ENCODE data around the gene SERPINA10.

DNA sequence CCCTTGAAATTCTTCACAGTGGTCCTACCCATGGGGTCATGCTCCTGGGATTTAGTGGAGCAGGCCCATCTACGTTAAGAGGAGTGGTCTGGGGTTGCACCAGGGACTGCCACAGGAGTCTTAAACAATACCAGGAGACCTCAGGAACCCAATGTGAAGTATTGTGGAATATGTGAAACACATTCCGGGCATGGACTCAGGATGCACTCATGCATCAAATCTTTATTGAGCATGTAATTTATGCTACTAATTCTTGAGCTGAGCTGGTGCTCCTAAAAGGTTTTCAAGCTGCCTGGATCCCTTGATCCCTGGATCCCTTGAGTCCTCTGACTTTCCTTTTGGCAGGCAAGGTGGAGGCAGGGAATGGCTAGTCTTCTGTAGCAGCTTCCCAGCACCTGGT is 8.8 kb downstream of the SERPINA10 start:
- TF ChIP-seq, protein P1, sequence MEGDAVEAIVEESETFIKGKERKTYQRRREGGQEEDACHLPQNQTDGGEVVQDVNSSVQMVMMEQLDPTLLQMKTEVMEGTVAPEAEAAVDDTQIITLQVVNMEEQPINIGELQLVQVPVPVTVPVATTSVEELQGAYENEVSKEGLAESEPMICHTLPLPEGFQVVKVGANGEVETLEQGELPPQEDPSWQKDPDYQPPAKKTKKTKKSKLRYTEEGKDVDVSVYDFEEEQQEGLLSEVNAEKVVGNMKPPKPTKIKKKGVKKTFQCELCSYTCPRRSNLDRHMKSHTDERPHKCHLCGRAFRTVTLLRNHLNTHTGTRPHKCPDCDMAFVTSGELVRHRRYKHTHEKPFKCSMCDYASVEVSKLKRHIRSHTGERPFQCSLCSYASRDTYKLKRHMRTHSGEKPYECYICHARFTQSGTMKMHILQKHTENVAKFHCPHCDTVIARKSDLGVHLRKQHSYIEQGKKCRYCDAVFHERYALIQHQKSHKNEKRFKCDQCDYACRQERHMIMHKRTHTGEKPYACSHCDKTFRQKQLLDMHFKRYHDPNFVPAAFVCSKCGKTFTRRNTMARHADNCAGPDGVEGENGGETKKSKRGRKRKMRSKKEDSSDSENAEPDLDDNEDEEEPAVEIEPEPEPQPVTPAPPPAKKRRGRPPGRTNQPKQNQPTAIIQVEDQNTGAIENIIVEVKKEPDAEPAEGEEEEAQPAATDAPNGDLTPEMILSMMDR (conservative IDR thresholded peaks at IDR 0.05; ENCODE audit: low read length) = no peak
- no peak for TF ChIP-seq EZH2phosphoT487 (IDR thresholded peaks at IDR 0.05; ENCODE audit: borderline replicate concordance)
